ENCODE results near the gene NOC2L.

The NOC2L gene

DNA sequence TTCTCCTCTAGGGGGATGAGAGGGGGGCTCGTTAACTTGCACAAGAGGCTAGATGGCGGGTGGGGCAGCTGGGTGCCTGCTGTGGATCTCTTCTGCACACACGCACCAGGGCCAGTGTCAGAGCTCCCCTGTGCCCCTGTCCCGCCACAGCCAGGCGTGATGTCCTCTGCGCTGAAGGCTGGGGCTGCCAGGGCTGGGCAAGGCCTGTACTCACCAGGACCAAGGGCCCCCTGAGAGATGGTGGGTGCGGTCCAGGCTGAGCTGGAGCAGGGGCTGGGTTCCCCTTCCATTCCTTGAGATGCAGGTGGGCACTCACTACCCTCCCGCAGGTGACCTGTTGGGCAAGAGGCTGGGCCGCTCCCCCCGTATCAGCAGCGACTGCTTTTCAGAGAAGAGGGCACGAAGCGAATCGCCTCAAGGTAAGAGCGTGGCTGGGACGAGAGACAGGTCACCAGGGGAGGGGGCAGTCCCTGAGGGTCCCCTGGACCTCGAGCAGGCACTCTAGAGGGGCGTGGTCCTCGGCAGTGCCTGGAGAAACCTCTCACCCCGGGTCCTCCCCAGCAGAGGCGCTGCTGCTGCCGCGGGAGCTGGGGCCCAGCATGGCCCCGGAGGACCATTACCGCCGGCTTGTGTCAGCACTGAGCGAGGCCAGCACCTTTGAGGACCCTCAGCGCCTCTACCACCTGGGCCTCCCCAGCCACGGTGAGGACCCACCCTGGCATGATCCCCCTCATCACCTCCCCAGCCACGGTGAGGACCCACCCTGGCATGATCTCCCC is 20.2 kb downstream of the NOC2L start:
- H3K27me3 ChIP-seq (ENCODE audit: control insufficient read depth, insufficient read depth, low read length): peaks cover 41% of the 10 kb centered on the region

DNA sequence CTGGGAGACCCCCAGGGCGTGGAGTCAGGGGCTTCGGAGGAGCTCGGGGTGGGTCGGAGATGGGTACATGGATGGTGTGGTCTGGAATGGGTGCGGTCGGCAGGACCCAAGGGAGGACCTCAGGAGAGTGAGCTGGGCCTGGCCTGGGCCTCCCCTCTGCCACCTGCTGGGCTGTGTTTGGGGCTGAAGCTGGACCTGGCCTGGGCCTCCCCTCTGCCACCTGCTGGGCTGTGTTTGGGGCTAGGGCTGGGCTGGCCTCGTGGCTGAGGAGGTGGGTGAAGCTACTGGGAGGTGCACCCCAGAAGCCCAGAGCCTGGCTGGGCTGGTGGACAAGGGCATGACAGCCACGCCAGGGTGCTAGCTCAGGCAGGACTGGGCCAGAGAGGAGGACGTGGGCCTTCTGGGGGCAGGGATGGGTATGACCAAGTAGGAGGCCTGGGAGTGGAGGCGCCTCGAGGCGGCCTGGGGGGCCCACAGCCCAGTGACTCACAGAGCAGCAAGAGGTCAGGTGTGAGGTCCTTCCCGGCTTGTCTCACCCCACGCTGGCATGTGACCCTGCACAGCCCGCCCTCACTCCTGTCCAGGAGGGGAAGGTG is 20.9 kb downstream of the NOC2L start:
- Histone ChIP-seq H3K9ac (ENCODE audit: low read length) (no peak overlapping the region), H3K27ac (ENCODE audit: low read depth, low read length) (no peak overlapping the region), H3K27me3 (ENCODE audit: control insufficient read depth, insufficient read depth, low read length) (peaks cover 43% of the 10 kb centered on the region), H3K4me1 (ENCODE audit: control insufficient read depth, insufficient read depth, low read length) (peaks cover 7% of the 10 kb centered on the region), H3K36me3 (ENCODE audit: control insufficient read depth, insufficient read depth, low read length) (no peaks in the 10 kb centered on the region), H3K4me3 (ENCODE audit: low read length) (no peak overlapping the region)

More for the DNA sequence above, 20.2 kb downstream of the NOC2L start:
- Histone ChIP-seq H3K36me3 (ENCODE audit: control insufficient read depth, insufficient read depth, low read length) (no peaks in the 10 kb centered on the region), H3K4me3 (ENCODE audit: low read length) (no peak overlapping the region), H3K4me1 (ENCODE audit: control insufficient read depth, insufficient read depth, low read length) (peaks cover 7% of the 10 kb centered on the region), H3K9ac (ENCODE audit: low read length) (no peak overlapping the region), H3K27ac (ENCODE audit: low read depth, low read length) (no peak overlapping the region)

DNA sequence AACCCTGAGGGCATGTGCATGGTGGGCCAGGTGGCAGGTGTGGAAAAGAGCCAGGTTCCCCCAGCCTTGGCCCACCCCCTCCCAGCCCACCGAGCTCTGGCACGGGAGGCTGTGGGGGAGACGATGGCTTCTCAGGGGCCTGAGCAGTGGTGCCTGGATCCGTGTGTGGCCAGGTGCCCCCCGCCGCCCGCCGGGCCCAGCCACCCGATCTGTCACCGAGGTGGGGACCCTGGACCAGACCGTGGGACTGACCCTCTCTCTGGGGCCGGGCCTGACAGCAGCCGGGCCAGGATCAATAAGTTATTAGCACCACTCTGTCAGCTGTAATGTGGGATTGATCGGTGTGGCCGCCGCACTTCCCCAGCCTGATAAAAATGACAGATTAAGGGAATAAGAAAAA is 21.5 kb downstream of the NOC2L start:
- Histone ChIP-seq H3K9ac (ENCODE audit: low read length) (no peak overlapping the region), H3K4me1 (ENCODE audit: control insufficient read depth, insufficient read depth, low read length) (peaks cover 7% of the 10 kb centered on the region), H3K36me3 (ENCODE audit: control insufficient read depth, insufficient read depth, low read length) (no peaks in the 10 kb centered on the region), H3K27me3 (ENCODE audit: control insufficient read depth, insufficient read depth, low read length) (peaks cover 44% of the 10 kb centered on the region), H3K4me3 (ENCODE audit: low read length) (no peak overlapping the region), H3K27ac (ENCODE audit: low read depth, low read length) (no peak overlapping the region)

GRCh38 chr1:936348-937264 is 22.4 kb downstream of the NOC2L start:
- Histone ChIP-seq H3K4me3 (ENCODE audit: low read length) (no peak overlapping the region), H3K27ac (ENCODE audit: low read depth, low read length) (no peak overlapping the region), H3K27me3 (ENCODE audit: control insufficient read depth, insufficient read depth, low read length) (peaks cover 50% of the 10 kb centered on the region), H3K4me1 (ENCODE audit: control insufficient read depth, insufficient read depth, low read length) (peaks cover 7% of the 10 kb centered on the region), H3K9ac (ENCODE audit: low read length) (no peak overlapping the region), H3K36me3 (ENCODE audit: control insufficient read depth, insufficient read depth, low read length) (no peaks in the 10 kb centered on the region)

DNA sequence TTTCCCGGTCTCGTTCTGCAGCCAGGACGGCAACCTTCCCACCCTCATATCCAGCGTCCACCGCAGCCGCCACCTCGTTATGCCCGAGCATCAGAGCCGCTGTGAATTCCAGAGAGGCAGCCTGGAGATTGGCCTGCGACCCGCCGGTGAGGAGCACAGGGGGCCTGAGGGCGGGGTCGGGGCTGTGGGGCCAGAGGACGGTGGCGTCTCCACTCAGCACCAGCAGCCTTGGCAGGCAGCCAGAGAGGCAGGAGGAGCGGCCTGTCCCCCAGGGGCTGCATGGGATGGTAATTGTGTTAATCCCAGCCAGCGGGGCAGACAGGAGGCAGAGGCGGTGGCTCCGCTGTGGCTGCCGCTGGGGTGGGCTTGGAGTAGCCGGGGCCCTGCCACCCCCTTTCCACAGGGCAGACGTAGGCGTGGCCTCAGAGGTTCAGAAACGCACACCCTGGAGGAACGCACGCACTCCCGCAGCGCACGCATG is 23.3 kb downstream of the NOC2L start:
- Histone ChIP-seq H3K4me1 (ENCODE audit: control insufficient read depth, insufficient read depth, low read length) (peaks cover 6% of the 10 kb centered on the region), H3K9ac (ENCODE audit: low read length) (no peak overlapping the region), H3K27ac (ENCODE audit: low read depth, low read length) (no peak overlapping the region), H3K27me3 (ENCODE audit: control insufficient read depth, insufficient read depth, low read length) (peaks cover 43% of the 10 kb centered on the region), H3K4me3 (ENCODE audit: low read length) (no peak overlapping the region), H3K36me3 (ENCODE audit: control insufficient read depth, insufficient read depth, low read length) (no peaks in the 10 kb centered on the region)

DNA sequence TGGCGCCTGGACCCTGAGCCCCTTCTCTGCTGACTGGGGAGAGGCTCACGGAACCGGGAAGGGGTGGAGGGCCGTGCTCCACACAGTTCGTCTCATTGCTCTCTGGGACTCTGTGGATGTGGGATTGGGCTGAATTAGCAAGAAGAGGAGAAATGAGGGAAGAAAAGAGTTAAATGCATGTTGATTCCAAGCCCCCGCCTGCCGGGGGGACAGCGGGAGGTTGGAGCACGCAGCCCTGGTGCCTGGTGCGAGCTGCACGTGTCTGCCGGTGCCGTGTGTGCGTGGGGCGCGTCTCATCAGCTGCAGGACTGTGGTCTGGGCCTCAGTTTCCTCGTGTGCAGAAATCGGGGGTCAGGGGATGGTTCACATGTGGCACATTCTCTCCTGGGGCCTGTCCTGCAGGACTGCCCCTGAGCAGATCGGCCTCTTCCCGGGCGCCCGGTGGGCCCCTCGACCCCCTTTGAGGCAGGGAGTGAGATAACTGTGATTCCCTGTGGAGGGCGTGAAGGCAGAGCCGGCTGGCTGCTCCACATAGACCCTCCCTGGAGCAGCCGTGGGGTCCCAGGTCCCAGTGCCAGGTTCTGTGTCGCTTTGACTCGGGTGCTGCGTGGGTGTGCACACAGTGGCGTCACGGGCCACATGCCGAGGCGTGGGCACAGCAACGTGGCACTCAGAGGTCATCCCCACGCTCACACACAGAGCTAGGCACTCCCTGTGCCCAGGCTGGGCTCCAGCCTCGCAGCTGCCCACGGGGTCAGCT is 23.9 kb downstream of the NOC2L start:
- H3K27ac ChIP-seq (ENCODE audit: low read depth, low read length): no peak overlapping the region
- peaks cover 38% of the 10 kb centered on the region for H3K27me3 ChIP-seq (ENCODE audit: control insufficient read depth, insufficient read depth, low read length)
- no peak overlapping the region for H3K4me3 ChIP-seq (ENCODE audit: low read length)
- H3K4me1 ChIP-seq (ENCODE audit: control insufficient read depth, insufficient read depth, low read length): peaks cover 2% of the 10 kb centered on the region
- no peaks in the 10 kb centered on the region for H3K36me3 ChIP-seq (ENCODE audit: control insufficient read depth, insufficient read depth, low read length)
- no peak overlapping the region for H3K9ac ChIP-seq (ENCODE audit: low read length)

DNA sequence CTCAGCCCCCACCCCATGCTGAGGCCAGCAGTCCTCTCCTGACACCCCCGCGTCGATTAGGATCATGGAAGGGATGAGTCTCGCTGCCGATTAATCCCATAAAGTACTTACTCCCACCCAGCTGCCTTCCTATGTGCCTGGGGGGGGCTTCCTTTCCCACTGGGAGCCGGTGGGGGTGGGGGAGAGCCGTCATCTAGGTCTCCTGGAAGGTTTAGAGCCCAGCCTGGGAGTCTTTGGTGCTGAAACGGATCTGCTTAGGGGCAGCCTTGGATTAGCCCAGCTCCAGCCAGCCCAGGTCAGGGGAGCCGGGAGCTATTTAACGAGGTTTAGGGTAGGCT is 25.5 kb downstream of the NOC2L start:
- H3K36me3 ChIP-seq (ENCODE audit: control insufficient read depth, insufficient read depth, low read length): no peaks in the 10 kb centered on the region
- H3K9ac ChIP-seq (ENCODE audit: low read length): no peak overlapping the region
- no peaks in the 10 kb centered on the region for H3K4me1 ChIP-seq (ENCODE audit: control insufficient read depth, insufficient read depth, low read length)
- H3K4me3 ChIP-seq (ENCODE audit: low read length): no peak overlapping the region
- H3K27me3 ChIP-seq (ENCODE audit: control insufficient read depth, insufficient read depth, low read length): peaks cover 25% of the 10 kb centered on the region
- no peak overlapping the region for H3K27ac ChIP-seq (ENCODE audit: low read depth, low read length)

DNA sequence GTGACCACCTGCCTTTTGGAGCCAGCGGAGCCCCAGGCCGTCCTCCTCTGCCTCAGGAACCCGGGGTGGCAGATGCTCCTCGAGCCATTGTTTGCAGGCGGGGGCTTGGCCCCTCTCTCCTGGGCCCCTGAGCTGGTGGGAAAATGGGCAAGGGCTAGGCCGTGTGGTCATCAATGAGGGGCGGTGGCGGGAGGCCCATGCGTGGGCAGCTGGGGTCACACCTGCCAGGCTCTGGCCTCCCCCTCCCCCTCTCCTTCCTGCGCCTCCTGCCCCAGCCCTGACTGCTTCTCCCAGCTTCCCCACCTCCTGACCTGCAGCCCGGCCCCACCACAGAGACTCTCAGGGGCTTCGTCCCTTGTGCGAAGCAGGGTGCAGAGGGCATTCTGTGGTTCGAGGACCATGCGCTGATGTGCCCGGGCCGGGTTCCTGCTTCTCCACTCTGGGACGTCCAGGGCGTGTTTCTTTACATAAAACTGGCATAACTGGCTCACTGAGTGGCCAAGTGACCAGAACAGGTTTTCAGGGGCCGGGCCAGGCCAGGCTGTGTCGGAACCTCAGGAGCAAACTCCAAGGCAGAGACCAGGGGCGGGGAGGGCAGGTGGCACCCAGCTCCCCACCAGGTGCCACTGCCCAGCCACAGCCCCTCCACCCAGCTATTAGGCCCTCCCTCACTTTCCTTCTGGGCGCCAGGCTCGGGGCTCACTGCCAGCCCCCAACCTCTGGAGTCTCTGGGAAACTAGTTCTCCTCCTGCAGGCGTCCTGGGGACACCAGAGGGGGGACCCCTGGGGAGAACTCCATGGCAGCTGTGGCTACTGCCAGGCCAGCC is 26.1 kb downstream of the NOC2L start:
- Histone ChIP-seq H3K36me3 (ENCODE audit: control insufficient read depth, insufficient read depth, low read length) (no peaks in the 10 kb centered on the region), H3K4me3 (ENCODE audit: low read length) (no peak overlapping the region), H3K9ac (ENCODE audit: low read length) (no peak overlapping the region), H3K4me1 (ENCODE audit: control insufficient read depth, insufficient read depth, low read length) (no peaks in the 10 kb centered on the region), H3K27me3 (ENCODE audit: control insufficient read depth, insufficient read depth, low read length) (peaks cover 22% of the 10 kb centered on the region), H3K27ac (ENCODE audit: low read depth, low read length) (no peak overlapping the region)

DNA sequence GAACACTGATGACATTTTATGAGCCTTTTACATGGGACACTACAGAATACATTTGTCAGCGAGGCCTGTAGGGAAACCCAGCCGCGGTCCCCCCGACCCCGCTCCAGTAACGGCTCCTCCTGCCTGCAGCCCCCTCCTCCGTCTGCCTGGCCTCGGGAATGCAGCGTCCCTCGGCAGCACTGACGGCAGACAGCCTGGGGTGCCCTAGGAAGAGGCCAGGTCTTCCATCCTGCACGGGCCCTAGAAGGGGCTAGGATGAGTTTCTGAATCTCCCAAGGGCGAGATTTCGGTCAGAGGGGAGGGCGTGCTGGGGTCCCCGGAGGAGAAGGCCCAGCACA is 26.9 kb downstream of the NOC2L start:
- Histone ChIP-seq H3K4me1 (ENCODE audit: control insufficient read depth, insufficient read depth, low read length) (no peaks in the 10 kb centered on the region), H3K9ac (ENCODE audit: low read length) (no peak overlapping the region), H3K4me3 (ENCODE audit: low read length) (no peak overlapping the region), H3K36me3 (ENCODE audit: control insufficient read depth, insufficient read depth, low read length) (no peaks in the 10 kb centered on the region), H3K27me3 (ENCODE audit: control insufficient read depth, insufficient read depth, low read length) (peaks cover 22% of the 10 kb centered on the region), H3K27ac (ENCODE audit: low read depth, low read length) (no peak overlapping the region)

GRCh38 chr1:931380-932172 is 27.5 kb downstream of the NOC2L start:
- H3K27me3 ChIP-seq (ENCODE audit: control insufficient read depth, insufficient read depth, low read length): peaks cover 26% of the 10 kb centered on the region
- no peak overlapping the region for H3K4me3 ChIP-seq (ENCODE audit: low read length)
- H3K9ac ChIP-seq (ENCODE audit: low read length): no peak overlapping the region
- no peak overlapping the region for H3K27ac ChIP-seq (ENCODE audit: low read depth, low read length)
- H3K4me1 ChIP-seq (ENCODE audit: control insufficient read depth, insufficient read depth, low read length): no peaks in the 10 kb centered on the region
- H3K36me3 ChIP-seq (ENCODE audit: control insufficient read depth, insufficient read depth, low read length): no peaks in the 10 kb centered on the region

DNA sequence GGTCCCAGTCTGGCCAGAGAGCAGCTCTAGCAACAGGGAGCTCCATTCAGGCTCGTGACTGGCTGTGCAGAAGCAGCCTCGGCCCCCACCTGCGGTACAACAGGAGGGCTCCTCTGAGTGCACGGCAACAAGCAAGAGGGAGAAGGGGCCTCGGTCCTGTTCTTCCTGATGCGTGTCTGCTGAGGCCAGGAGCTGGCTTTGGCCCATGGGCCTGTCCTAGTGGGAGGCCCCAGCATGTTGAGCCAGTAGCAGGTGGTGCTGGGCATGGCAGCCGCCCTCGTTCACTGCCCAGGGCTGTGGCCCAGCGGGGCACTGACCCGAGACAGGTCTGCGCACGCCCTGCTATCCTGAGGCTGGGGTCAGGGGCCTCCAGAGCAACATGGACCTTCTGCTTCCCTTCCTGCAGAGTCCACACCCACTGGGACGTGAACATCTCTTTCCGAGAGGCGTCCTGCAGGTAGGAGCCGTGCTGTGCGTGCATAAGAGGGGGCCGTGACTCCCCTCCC is 28.4 kb downstream of the NOC2L start:
- no peak overlapping the region for H3K9ac ChIP-seq (ENCODE audit: low read length)
- H3K27ac ChIP-seq (ENCODE audit: low read depth, low read length): no peak overlapping the region
- no peaks in the 10 kb centered on the region for H3K4me1 ChIP-seq (ENCODE audit: control insufficient read depth, insufficient read depth, low read length)
- no peak overlapping the region for H3K4me3 ChIP-seq (ENCODE audit: low read length)
- no peaks in the 10 kb centered on the region for H3K36me3 ChIP-seq (ENCODE audit: control insufficient read depth, insufficient read depth, low read length)
- peaks cover 34% of the 10 kb centered on the region for H3K27me3 ChIP-seq (ENCODE audit: control insufficient read depth, insufficient read depth, low read length)

Measured in rectal smooth muscle tissue (tissue), 1 donor.